DMS114 treated with DMSO at 0.1 percent for 48 hours (cell line): Measurements from ENCODE around the gene LPP.

Experiments
- DNase-seq: peaks from one replicate; lab custom pipeline; 2025; ENCODE audit not compliant: unreplicated experiment; lab: John Stamatoyannopoulos, UW

The LPP gene

GRCh38 chr3:188135271-188135670, 18.7 kb upstream of the LPP start:
- DNase-seq: no peak

DNA sequence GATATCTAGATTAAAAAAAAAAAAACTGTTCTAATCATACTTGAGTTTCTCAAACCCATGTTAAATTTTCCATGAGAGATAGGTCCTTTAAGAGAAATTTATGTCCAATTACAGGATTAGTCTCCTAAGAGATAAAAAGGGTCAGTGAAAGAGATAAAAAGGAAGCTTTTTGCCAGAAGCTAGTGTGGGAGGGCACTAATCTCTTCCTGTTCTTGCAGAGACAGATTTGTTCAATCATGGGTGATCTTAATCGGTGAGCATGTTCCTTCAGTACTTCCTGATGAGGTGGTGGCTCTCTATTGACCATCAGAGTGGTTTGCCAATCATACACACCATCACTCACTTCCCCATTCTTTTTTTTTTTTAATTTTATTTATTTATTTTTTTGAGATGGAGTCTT, 16.9 kb upstream of the LPP start:
- DNase-seq: no peak

GRCh38 chr3:188139466-188139865, 14.5 kb upstream of the LPP start:
- DNase-seq: no peak

DNA sequence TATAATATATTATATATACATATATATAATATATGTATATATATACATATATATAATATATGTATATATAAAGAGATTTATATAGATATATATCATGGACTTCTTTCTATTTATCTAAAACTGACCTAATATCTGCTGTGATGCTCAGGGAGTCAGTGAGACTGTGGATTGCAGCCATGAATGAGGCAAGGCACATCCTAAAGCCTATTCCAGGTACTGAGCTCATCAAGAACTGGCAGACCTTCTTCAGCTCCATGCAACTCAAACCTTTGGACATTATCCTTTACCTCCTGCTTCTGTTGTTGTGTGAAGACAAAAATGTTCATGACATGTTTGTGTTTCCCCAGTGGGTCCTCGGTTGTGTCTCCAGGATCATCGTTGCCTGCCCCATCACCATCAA, 7.7 kb upstream of the LPP start:
- DNase-seq: no peak

DNA sequence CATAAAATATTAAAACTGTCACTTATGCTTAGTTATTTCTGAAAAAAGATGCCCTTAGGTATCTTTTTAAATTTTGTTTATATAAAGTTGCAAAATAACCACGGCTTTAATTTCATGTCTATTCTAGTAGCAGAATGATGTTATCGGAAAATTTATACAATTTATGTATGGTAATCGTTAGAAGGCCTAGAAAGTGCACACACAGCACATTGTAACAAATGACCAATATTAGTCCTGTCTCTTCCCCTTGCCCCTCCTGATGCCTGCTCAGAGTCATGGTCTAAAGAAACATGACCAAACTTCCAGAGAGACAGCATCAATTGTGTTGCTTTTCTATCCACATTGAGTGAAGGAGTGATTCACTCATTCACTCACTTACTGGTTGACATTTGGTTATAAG, 6.2 kb upstream of the LPP start:
- no peak for DNase-seq

DNA sequence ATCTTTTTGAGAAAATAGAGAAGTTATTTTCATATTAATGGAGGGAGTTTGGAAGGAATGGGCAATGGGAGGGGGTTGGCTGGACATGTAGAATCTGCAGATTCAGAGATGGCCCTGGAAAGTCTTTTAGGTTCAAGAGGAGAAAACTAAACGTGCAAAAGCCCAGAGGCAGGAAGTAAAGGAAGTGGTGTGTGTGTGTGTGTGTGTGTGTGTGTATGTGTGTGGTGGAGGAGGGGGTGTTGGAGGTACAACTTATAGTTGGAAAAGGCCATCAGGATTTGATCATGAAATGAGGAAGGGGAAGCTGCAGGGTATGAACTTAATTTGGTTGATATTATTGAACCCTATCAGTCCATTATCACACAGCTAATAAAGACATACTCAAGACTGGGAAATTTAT, 5.6 kb upstream of the LPP start:
- no peak for DNase-seq

GRCh38 chr3:188149587-188149986, 4.4 kb upstream of the LPP start:
- DNase-seq: no peak

DNA sequence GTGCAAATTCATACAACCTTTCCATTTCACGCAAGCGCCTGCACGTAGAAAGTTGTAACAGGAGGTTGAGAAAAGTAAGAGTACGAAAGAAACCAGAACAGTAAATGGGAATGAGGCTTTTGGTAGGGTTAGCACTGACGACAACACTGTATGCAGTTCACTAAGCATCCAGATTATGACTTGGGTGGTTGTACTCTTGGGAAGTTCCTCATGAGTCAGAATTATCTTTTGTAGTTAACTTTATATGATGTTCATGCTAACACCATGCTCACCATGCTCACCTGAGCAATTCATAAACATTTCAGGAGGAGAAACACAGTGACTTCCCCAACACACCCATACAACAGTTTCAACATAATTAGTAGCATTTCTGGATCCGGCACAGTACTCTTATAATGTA, 3.0 kb upstream of the LPP start:
- DNase-seq: no peak

GRCh38 chr3:188151438-188151837, 2.5 kb upstream of the LPP start:
- DNase-seq: no peak

DNA sequence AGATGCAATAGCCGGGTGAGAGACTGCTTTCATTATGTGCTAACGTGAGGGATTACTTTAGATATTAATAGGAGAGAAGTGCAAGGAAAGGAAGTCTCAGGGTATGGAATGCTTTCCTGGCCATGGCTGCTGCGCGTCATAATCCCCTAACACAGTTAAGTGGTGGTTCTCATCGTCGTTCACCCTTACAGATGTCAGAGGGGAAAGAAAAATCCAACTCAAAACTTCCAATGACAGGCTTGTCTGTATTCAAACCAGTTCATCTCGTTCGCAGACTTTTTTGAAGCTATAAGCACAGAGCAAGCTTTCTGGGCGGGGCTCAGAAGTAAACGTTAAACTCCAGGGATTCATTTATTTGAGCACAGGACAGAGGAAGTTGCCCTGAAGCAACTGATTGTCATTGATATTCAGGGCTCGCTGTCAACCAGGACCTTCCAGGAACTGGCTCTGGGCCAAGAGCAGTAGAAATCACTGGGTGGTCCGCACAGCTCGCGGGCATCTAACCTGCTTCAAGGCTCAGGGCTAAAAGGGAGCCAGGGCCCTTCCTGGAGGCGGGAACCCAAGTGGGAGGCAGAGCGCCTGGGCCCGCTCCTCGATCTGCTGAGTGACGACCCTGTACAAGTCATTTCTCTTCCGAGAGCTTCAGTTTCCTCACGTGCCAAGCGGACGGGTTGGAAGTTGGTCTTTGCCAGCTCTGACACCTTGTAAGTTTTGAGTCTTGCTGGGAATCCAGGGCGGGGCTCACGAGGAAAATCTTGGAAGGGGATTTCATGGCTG, 1.1 kb upstream of the LPP start:
- DNase-seq: no peak

- DNase-seq: peak; percentile 44
Measured at GRCh38 chr3:188153437-188154013, 432 bp upstream of the LPP start.

GRCh38 chr3:188154809-188155574, 1.0 kb downstream of the LPP start:
- DNase-seq: no peak

DNA sequence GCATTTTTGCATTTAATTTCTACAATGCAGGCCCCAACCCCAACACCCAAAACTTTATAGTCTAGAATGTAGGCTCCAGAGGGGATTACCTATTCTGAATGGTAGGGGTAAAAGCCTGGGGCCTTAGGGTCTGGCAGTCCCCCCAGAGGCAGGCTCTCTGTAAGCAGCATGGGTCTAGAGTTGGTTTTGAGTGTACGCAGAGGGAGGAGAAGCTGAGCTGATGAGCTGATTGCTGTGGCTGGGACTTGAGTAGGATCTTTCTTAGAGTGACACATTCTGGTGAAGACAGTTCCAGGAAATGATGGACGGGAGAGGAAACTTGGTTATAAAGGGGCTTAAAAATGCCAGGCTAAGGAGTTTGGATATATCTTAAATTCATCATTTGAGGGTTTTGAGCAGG, 2.1 kb downstream of the LPP start:
- DNase-seq: no peak

DNA sequence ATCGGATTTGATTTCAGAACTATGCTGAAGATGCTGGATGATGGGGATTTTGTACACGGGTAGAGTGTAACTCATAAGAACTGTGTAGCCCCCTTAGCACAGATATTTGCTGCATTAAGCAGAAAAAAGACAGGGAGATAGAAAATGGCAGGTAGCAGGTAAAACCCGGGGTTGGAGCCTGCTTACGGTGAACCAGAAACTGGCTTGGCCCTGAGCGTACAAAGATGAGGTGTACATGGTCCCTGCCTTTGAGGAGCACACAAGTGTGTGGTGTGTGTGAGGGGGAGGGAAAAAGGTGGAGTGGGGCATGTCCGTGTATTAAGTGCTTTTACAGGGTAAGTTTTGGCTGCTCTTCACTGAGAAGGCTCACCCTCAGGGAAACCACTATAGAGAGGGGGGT, 3.5 kb downstream of the LPP start:
- DNase-seq: no peak

GRCh38 chr3:188157971-188158370, 4.0 kb downstream of the LPP start:
- DNase-seq: no peak

DNA sequence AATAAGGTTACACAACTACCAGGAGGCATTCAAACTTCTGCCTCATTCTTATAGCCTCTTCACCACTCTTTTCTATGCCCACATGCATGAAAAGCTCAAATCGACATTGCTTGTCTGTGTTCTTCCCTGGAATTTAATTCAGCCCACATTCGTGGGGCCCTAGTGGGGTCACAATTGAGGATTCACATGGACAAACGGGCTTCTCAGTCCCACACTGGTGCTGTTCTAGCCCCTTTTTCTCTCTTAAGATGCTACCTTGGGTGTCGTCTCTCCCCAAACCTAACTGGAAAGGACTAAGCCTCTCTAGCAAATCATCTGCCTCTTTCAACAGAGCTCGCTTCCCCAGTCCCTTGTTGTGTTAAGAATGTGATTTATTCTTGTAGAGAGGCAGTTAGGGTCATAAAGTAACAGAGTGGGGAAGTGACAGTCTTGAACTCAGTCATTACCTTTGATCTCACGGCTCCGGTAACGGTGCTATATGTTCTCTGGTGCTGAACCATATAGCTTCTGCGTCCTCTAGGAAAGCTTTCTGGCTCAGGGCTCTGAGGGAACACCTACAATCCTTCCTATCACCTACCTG, 4.9 kb downstream of the LPP start:
- DNase-seq: no peak

DNA sequence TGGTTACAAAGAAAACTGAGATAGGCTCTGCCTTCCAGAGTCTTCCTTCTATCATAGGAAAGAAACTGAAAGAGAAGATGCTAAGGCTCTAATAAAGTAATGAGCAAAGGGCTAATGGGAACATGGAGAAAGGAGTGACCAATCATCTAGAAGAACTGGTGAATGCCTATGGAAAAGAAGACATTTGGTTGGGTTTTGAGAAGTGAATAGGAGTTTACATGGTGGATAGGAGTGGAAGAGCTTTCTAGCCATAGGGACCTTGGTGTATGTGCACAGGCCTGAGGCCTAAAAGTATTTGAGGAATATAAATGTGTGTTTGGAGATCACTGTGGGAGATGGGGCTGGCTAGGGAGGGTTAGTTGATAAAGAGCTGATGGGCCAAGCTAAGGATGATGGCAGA, 6.8 kb downstream of the LPP start:
- no peak for DNase-seq

DNA sequence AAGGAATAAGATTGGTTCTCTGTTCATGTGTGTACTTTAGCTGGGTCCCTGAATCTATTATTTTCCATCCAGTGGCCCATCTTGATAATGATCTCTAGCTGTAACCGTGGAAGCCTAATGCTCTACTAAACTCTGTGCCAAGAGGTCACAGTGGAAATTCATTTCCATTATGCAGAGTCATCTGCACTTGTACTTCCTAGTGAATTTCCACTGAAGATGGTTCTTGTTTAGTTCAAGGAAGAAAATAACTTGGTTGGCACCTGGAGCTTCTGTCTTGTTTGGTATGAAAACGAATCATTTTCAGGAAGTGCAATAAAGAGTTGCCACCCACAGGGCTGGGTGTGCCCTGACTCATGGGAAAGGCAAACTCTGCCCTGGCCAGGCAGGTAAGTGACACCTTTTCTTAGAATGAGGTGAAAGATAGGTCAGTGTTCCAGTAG, 10.3 kb downstream of the LPP start:
- no peak for DNase-seq

DNA sequence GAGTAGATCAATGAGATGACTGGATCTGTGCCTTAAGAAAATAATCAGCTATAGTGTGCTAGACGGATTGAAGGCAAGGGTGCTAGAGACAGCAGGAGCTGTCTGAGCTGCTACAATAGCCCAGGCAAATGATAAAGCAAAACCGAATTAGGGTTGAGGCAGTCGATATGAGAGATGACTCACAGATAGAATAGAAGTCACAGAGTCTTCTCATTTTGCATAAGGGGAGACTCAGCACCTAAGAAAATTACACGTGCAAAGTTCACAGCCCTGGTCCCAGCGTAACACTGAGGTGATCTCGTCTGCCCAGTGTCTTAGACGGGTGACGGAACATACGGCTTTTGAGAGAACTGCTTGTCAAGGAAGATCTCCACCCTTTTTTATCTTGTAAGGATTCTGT, 11.6 kb downstream of the LPP start:
- DNase-seq: no peak

DNA sequence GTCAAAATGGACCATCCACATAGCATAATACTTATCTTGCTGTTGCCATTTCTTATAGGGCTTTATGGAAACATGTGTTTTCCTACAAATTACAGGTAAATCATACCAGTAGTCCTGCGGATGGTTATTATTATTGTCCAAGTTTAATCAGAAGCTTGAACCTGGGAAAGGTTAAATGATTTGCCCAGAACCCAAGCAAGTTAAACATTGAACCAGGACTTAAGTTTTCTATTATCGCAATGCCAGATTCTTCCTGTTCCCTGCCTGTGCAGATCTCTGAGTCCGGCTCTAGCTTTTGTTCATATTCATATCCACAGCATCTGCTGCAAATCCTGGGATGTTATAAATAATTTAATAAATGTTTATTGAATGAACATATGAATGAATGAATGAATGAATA, 12.5 kb downstream of the LPP start:
- DNase-seq: no peak

GRCh38 chr3:188168186-188168585, 14.2 kb downstream of the LPP start:
- DNase-seq: no peak

- no peak for DNase-seq
Measured at GRCh38 chr3:188168648-188169047, 14.7 kb downstream of the LPP start.
